GM19099 (cell line): ENCODE results near the gene FDPS.
A peak's percentile ranks its signal among the peaks of the same experiment; 100 is the strongest.

Experiments used
- POLR2A ChIP-seq: IDR thresholded peaks from 3 replicates; pipeline ENCODE4 v1.6.1; 2011; ENCODE audit warnings: low read depth; ENCODE audit not compliant: insufficient read length; ENCODE audit errors: extremely low read depth

FDPS gene

DNA sequence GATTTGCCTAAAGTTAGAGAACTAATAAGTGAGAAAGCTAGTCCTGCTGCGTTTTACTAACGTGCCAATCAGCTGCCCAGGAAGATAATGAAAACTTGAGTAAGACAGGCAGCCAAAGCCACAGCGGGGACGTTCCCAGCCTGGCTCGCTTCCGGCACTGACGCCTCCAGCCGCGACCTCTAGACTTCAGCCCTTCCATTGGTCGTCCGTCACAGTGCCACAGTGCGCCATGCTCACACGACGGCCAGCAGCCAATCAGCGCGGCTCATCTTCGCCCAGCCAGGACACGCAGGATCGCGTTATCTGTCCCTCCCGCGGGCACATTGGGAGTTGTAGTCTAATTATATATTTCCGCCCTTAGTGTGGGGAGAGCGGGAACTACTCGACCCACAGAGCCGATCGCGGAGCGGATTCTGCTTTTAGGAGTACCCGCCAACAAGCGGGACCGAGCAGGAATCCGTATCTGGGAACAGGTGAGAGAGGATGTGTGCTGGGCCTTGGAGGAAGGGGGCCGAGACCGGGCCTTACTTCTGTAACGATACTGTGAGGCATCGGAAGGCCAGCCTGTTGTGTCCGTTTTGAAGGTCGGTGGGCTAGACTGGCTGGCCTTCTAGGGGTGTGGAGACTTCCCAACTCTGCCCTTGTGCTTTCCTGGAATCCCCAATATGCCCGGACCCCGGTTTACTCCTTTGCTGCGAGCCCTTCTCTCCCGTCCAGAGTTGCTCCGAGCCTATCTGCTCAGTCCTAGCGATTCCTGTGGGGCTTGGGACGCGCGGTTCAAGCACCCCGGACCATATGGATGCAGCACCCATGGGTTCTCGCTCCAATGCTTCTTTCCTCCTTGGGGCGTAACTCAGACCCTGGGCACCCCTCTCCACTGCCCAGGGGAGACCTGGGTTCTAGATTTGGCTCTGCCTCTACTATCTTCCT lies at the start of gene FDPS:
FDPS (plus strand) TSS at position 374 of the 930 bp plus-strand sequence. CDS start 924 bp downstream, outside the sequence.
- TF ChIP-seq POLR2A: peak; percentile 72

DNA sequence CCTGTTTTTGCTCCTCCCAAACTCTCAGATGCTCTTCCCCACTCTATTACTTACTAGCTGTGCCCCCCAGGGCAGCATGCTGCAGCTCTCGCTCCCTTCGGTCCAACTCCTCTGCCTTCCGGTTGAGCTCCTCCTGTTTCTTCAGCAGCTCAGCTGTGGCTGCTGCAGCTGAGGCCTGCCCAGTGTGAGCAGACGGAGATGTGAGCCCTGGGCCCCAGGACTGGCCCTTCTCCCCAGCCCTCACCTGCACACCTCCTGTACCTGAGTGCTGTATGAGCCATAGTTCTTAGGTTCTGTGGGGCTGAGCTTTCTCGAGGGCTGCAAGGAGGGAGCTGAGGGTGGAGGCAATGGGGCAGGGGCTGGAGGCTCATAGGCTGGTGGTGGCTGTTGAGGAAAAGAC lies 48.4 kb upstream of the FDPS start:
- TF ChIP-seq POLR2A: no peak

DNA sequence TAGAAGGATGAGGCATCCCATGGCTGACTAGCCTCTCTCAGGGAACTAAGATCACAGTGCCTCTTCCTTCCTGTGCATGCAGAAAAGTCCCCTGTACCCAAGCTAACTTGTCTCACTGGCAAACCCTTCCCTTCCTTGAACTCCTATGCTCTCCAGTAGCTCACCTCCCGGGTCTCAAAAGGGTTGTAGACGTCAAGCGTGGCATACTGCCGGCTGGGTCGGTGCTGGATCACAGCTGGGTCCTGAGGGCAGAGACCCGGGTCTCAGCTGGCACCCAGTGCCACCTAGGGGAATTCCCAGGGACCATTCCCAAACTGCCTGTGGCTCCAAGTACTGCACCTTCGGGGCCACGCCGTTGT lies 47.2 kb upstream of the FDPS start:
- no peak for TF ChIP-seq POLR2A

DNA sequence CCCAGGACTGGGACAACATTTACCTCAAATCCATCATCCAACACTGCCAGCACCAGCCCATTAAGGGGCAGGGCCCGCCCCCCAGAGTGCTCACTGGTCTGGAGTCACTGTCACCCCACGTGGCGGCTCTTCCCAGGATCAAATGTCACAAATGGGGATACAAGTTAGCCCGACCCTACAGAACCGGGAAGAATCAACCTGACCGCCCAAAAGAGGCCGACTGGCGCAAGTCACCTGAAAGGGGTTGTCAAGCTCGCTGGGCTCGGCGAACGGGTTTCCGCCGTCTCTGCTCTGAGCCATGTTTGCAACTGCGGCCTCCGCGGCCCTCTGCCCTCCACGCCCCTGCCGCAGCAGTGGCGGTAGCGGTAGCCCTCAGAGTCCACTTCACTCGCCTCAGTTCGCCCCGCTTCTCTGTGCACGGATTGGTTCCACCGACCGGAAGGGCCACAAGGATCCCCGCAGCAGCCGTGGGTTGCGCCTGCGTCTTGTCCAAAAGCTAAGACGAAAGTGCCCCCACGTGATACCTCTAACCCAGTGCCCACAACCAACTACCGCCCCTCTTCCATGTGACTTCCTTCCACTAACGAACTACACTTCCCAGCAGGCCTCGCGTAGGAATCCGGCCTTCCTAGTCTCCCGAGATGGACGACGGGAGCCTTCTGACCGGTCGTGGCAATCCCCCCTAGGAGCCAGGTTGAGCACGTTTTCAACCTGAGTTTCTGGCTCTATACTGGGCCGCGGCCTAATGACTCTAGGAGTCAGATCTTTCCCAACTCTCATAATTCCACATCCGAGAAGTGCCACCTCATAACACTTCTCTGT lies 46.6 kb upstream of the FDPS start, which contains the start of gene SCAMP3:
SCAMP3 (minus strand) TSS at position 509 of the 822 bp plus-strand sequence; CDS start at position 300, 209 bp downstream.
- TF ChIP-seq POLR2A: peak; percentile 87

DNA sequence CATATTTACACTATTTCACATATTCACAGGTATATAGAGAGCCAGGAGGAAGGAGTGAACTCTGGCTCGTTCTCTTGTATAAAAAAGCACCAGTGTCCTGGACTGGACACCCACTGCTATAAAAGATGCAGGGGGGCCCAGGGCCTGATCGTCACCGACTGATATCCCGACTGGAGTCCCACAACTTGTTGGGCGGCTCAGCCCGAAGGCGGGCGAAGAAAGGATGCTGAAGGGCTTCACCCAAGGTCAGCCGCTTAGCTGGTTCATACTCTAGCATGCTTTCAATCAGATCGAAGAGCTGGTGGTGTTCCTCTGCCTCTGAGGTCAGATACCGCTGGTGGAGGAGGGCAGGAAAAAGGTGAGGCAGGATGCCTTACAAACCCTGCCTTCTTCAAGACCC lies 45.6 kb upstream of the FDPS start:
- TF ChIP-seq POLR2A: no peak

DNA sequence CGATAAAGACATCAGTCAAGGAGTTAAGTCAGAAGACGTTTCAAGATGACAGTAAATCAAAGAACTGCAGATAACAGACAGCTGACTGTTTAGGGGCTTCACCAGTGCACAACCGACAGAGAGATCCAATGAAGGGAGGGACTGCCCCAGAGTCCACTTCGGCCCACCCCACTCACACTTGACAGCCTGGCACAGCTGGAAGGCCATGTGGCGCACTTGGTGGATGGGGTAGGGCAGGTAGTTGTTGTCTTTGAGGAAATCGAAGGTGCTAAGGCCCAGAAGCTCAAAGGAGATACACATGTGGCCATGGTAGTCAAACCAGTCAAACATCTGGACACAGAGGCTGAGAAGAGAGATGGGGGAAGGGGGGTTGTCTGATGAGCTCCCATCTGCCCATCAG lies 42.1 kb upstream of the FDPS start:
- TF ChIP-seq POLR2A: no peak

DNA sequence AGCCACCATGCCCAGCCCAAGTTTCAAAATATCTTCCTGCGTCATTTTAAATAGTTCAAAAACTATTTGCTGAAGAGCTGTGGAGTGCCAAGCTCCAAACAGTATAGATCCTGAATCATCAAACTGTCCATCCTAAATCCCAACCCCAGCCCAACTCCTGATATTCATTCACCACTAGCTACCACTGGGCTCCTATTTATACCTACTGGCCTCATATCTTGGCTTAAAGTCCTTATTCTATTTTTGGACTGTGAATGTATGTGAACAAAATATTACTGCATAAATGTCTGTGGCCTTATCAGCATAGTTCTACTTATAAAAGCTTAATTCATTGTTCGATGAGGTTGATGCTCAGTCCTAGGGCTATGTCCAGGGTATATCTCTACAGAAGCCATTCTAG lies 41.3 kb upstream of the FDPS start:
- TF ChIP-seq POLR2A: no peak

DNA sequence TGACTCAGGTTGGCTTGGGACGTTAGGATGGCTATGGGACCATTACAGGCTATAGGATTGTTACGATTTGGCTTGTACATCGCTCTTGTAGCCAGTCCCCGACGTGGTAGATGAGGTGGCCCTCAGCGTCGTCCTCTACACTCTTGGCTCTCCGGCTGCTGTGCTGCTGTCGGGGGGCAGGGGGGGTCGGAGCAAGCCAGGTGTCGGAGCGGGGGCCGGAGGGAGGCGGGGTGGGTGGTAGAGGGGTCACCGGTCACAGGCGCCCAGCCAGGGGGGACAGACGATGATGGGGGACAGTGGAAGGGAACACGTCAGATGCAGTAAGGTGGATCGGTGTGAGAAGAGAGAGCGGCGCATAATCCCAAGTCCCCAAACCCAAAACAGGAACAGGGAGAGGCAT lies 40.0 kb upstream of the FDPS start:
- no peak for TF ChIP-seq POLR2A

DNA sequence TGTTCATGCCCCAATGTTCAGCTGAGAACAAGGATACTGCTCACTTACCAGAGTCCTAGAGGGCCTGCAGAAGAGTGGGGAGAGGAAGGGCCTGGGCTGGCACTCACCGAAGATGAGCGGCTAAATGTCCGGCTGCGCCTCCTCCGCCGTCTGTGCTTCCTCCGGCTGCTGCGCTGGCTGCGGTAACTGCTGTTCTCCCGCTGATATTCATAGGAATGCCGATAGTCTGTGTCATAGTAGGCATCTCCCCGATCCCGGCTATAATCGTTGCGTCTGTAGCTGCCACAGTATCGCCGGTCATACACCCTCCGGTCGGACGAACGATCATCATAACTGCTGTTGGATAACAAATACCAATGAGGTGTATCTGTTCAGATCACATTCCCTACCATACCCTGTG lies 39.3 kb upstream of the FDPS start:
- TF ChIP-seq POLR2A: no peak

DNA sequence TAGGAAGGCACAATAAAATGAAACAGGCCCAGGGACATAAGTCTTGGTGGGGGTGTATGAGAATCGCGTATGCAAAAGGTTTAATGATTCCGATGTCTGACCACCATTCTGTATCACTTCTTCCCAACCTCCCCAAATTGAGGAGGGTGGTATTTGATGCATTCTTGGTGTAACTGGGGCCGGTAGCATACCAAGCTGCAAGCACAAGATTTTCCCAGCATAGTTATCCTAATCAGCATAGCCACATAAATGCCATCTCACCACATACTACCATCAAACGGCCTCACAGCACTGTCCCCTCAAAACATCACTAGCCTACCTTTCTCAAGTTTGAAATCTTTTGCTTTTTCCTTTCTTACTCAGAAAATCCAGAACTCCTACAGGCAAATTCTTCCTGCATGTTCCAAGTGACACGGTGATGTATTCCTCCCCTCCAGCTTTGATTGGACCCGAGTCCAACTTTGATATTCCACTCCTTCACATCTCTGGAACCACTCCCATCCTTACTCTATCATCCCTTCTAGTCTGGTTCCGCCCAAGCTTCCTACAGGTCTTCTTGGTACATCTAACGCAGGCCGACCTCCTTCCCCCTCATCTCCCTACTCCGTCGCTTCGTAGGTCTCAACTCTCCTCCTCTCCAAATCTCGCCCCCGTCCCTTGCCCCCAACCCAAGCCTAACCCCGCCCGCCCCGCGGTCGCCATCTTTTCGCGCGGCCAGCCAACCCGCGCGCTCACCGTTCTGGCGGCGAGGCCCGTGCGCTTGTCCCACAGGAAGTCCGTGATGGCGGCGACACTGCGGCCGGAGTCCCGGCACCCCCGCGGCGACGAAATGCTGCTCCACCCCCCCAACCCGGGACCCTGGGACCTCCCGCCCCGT lies 36.0 kb upstream of the FDPS start:
- no peak for TF ChIP-seq POLR2A

DNA sequence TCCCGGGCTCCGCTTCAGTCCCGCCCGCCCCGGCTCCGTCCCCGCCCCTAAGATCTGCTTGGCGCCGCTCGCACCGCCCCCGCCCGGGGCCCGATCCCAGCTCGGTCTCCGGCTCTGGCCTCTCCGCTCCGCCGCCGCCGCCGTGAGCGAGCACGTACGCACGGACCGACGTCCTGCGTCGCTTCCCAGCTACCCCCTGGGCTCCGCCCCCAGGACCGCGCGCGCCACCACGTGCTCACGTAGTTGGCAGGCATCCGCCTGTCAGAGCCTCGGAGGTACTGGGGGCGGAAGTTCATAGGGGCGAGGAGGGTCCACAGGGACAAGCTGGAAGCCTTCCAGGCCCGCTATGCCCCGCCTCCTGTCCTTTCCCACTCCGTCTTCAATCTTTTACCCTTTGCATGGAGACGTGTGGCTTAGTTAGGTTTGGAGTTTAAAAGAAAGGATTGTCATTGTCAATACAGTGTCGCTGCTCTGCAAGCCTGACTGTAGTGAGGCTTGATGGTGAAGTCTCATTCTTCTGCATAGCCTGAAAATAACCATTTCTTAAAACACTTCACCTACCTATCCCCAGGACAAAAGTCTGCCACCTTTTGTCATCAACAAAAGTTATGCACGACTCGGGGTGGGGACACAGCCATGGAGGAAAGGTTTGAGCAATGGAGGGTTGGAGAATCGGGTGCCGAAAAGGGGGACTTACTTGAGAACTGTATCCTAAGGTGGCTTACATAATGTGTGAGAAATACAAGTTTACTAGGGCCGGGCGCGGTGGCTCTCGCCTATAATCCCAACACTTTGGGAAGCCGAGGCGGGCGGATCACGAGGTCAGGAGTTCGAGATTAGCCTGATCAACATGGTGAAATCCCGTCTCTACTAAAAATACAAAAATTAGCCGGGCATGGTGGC lies 35.1 kb upstream of the FDPS start, which contains the start of gene CLK2:
CLK2 (minus strand) TSS at position 162 of the 903 bp plus-strand sequence. CDS start 2,527 bp downstream, outside the sequence.
- peak; percentile 91 for TF ChIP-seq POLR2A

DNA sequence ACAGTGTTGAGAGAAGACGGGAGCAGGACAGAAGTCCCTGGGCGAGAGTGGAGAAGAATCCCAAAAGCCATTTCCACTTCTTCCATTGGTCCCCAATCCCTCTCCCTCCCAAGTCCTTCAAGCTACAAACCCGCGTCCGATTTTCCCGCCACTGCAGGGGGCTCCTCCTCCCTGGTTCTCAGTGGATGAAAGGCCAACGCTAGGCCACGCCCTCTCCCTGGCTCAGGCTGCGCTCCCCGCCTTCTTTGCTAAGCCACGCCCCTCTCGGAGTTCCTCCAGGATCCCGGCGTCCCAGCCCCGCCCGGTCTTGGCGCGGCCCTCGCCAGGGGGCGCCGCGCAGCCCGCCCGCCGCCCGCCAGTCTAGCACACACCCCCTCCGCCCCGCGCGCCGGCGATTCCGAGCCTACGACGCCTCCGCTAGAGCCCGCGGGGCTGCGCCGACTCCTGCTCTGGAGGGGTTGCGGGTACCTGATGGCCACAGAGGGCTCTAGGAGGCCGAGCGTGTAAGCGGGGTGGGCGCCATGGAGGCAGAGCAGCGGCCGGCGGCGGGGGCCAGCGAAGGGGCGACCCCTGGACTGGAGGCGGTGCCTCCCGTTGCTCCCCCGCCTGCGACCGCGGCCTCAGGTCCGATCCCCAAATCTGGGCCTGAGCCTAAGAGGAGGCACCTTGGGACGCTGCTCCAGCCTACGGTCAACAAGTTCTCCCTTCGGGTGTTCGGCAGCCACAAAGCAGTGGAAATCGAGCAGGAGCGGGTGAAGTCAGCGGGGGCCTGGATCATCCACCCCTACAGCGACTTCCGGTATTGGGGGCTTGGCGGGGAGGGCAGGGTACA lies 31.4 kb upstream of the FDPS start, which contains the start of gene HCN3:
HCN3 (plus strand) TSS at position 394 of the 832 bp plus-strand sequence; CDS start at position 522, 128 bp downstream.
- no peak for TF ChIP-seq POLR2A

DNA sequence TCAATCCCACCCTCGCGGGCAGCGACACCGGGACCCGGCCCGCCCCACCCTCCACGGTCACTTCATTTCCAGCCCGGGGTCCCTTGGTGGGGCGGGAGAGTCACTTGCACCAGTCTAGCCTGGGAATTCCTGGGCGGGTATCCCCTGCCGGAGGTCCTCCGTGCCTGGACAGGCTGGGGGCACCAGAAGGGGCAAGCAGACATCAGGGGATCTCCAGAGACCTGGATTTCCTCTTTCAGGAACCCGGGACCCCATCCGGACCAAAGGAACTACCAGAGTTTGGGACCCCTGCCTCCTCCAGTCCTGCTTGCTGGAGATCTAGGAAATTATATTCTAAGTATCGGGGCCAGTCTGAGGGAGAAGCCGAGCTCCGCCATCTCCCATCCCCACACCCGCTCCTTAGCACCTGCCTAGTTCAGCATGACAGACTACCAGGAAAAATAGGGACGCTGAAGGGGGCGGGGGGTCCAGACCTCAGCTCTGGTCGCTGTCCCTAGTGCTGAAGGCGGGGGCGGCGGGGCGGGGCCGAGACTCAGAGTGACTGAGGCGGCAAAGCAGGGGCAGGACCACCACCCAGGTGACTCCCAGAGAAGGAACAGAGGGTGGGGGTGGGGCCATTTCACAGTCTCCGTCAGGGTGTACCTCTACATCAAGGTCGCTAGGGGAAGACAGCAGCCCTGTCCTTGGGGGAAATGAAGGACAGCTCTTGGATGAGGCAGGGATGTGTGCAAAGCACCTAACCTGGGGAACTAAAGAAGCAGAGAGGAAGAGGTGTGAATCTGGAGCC lies 30.6 kb upstream of the FDPS start:
- TF ChIP-seq POLR2A: no peak
